Body of pancreas (tissue), 4 donors: Measurements from ENCODE around the gene SLC34A3. TPM values are rescaled to one million over a fixed set of nuclear protein-coding genes. Genes with fewer than 3 reads are reported as not detected.
A peak's percentile ranks its signal among the peaks of the same experiment; 100 is the strongest.
"Not testable (repeated sequence)": the region's sequence is repeated elsewhere in the genome, so short reads cannot be mapped to it uniquely, and the experiment has no call there.

Experiments used
- ATAC-seq: fragments of 150-250 bp; one replicate; pipeline ENCODE4 v1.9.1; 2016
- DNase-seq, 4 donors: peaks; one replicate each; pipeline ENCODE4 v3.0.0-alpha.2; 2019
- H3K27ac ChIP-seq, 4 donors: fragments of 200-600 bp; sonication (generic); 1 replicate in 3 of 4; 2 replicates in 1 of 4; pipeline versions ENCODE4 v1.5.1 to v1.6.1; 2016 to 2019; ENCODE audit warnings: mild to moderate bottlenecking in 1 of 4, mixed read lengths in 1 of 4, moderate library complexity in 1 of 4
- H3K27me3 ChIP-seq, 2 donors: fragments of 200-600 bp; sonication (generic); one replicate each; pipeline ENCODE4 v1.6.0; 2016; ENCODE audit warnings: mild to moderate bottlenecking in 1 of 2
- H3K36me3 ChIP-seq, 2 donors: fragments of 200-600 bp; sonication (generic); replicated peaks in 1 of 2; 2 replicates each; pipeline ENCODE4 v1.5.1; 2016; ENCODE audit warnings: low read depth in 2 of 2; ENCODE audit not compliant: insufficient read depth in 1 of 2
- H3K4me1 ChIP-seq: fragments of 200-600 bp; sonication (generic); one replicate; pipeline ENCODE4 v1.6.0; 2016
- H3K4me3 ChIP-seq, 2 donors: fragments of 200-600 bp; sonication (generic); 1 replicate in 1 of 2; 2 replicates in 1 of 2; pipeline ENCODE4 v1.5.1; 2016 to 2019
- H3K9me3 ChIP-seq, 3 donors: fragments of 200-600 bp; sonication (generic); 1 replicate in 2 of 3; 2 replicates in 1 of 3; pipeline ENCODE4 v1.5.1; 2016
- CTCF ChIP-seq, 7 experiments: fragments of 450-650 bp in 4 of 7; fragments of 200-600 bp in 3 of 7; sonication (generic) in 3 of 7; IDR thresholded peaks; one replicate each; pipeline ENCODE4 v1.5.1; 2016 to 2019; ENCODE audit warnings: antibody characterized with exemption in 7 of 7
- POLR2A ChIP-seq, 3 donors: fragments of 450-650 bp; IDR thresholded peaks; one replicate each; pipeline ENCODE4 v1.6.1; 2016; ENCODE audit warnings: antibody characterized with exemption in 3 of 3, mild to moderate bottlenecking in 2 of 3
- WGBS, 2 donors: methylation state at CpG; one replicate each; pipeline ENCODE4 v1.1.5; 2017; 5-methylcytosine and 5-hydroxymethylcytosine counted together
- intact Hi-C: fragments of 100-400 bp; cut with DNase I; formaldehyde crosslinking; loops from one replicate; pipeline ENCODE4 v1.15.1; 2023
- total RNA-seq, 2 donors: library from RNA; depleted of rRNA; stranded (reverse); fragments of >200 nt; gene quantifications; one replicate each; pipeline ENCODE4 v1.1.0, GENCODE V29; 2016

Gene SLC34A3
- total RNA-seq, 2 donors from 2014 or later, result 0.33 TPM; not detected in 1

GRCh38 chr9:137241490-137242268 is 11.0 kb downstream of the SLC34A3 start:
- Histone ChIP-seq H3K4me3 (peak overlapping the region; percentile 71 to 73), H3K36me3 (no peaks in the 10 kb centered on the region), H3K27ac (peak overlapping the region; percentile 87 to 97 (median 92)), H3K27me3 (no peaks in the 10 kb centered on the region), H3K4me1 (peaks cover 55% of the 10 kb centered on the region), H3K9me3 (no peaks in the 10 kb centered on the region)
- intact Hi-C loops, result no loop called here
- ATAC-seq (peak; percentile 43), DNase-seq (peak; percentile 80 to 90 (median 88))
- WGBS, 2 donors, result 2% methylated on average over 54 of the region's 83 CpGs; no CpG with 5 or more reads in 1 of the 2 donors
- TF ChIP-seq POLR2A (IDR thresholded peaks at IDR 0.05) (peak; percentile 47 to 75 (median 71)), CTCF (IDR thresholded peaks at IDR 0.05) (no peak)

GRCh38 chr9:137242269-137243203 is 11.8 kb downstream of the SLC34A3 start:
- peak in 1 of 4 donors; percentile 39 for DNase-seq
- H3K27ac ChIP-seq, result peak overlapping the region; percentile 87 to 97 (median 92)

GRCh38 chr9:137243266-137243625 is 12.5 kb downstream of the SLC34A3 start:
- 46 to 56% methylated on average over 16 to 18 of the region's 18 CpGs for WGBS, 2 donors
- H3K4me3 ChIP-seq, DNase-seq, intact Hi-C loops, H3K27me3 ChIP-seq, H3K36me3 ChIP-seq, H3K9me3 ChIP-seq, ATAC-seq: not testable (repeated sequence)
- peak overlapping the region; percentile 87 to 97 (median 92) for H3K27ac ChIP-seq
- H3K4me1 ChIP-seq, result peaks cover 40% of the 10 kb centered on the region

More at GRCh38 chr9:137242269-137243203, 11.8 kb downstream of the SLC34A3 start:
- H3K9me3 ChIP-seq, result no peaks in the 10 kb centered on the region
- H3K4me3 ChIP-seq, result peak overlapping the region; percentile 71 to 73
- no peaks in the 10 kb centered on the region for H3K27me3 ChIP-seq
- H3K4me1 ChIP-seq, result peaks cover 47% of the 10 kb centered on the region
- intact Hi-C loops, result no loop called here
- no peak for ATAC-seq
- TF ChIP-seq POLR2A (IDR thresholded peaks at IDR 0.05) (peak in 1 of 3 donors; percentile 17), CTCF (IDR thresholded peaks at IDR 0.05) (no peak)
- WGBS, 2 donors, result 35 to 70% methylated on average over 8 to 36 of the region's 36 CpGs
- no peaks in the 10 kb centered on the region for H3K36me3 ChIP-seq

GRCh38 chr9:137243626-137244485 is 13.2 kb downstream of the SLC34A3 start:
- Histone ChIP-seq H3K4me3 (no peak overlapping the region), H3K27ac (peak overlapping the region in 3 of 4 donors; percentile 6 to 90 (median 26)), H3K36me3 (no peaks in the 10 kb centered on the region), H3K9me3 (no peaks in the 10 kb centered on the region), H3K27me3 (no peaks in the 10 kb centered on the region), H3K4me1 (peaks cover 33% of the 10 kb centered on the region)
- peak in 1 of 4 donors; percentile 29 for DNase-seq
- 63 to 64% methylated on average over 12 to 15 of the region's 15 CpGs for WGBS, 2 donors
- no peak for ATAC-seq
- no peak for TF ChIP-seq CTCF (IDR thresholded peaks at IDR 0.05)
- TF ChIP-seq POLR2A (IDR thresholded peaks at IDR 0.05), result peak; percentile 3 to 54 (median 28)
- intact Hi-C loops, result no loop called here
